ENCODE data around the gene SENP2.
"Not testable (repeated sequence)": the region's sequence is repeated elsewhere in the genome, so short reads cannot be mapped to it uniquely, and the experiment has no call there.

SENP2 gene

GRCh38 chr3:185594073-185594472 is 8.0 kb downstream of the SENP2 start:
- DNase-seq = no peak

GRCh38 chr3:185595526-185595925 is 9.4 kb downstream of the SENP2 start:
- no peak for DNase-seq

GRCh38 chr3:185605566-185605965 is 19.5 kb downstream of the SENP2 start:
- no peak for DNase-seq

- DNase-seq = no peak
These were observed 20.1 kb downstream of the SENP2 start for GRCh38 chr3:185606196-185606595.

GRCh38 chr3:185613016-185613415 is 26.9 kb downstream of the SENP2 start:
- no peak for DNase-seq

- no peak for DNase-seq
These were observed 38.0 kb downstream of the SENP2 start for GRCh38 chr3:185623939-185624665.

GRCh38 chr3:185625784-185626183 is 39.7 kb downstream of the SENP2 start:
- no peak for DNase-seq

GRCh38 chr3:185629554-185630181 is 43.6 kb downstream of the SENP2 start:
- no peak for DNase-seq

- DNase-seq = no peak
These were observed 44.1 kb downstream of the SENP2 start for GRCh38 chr3:185630182-185630622.

GRCh38 chr3:185631108-185631507 is 45.0 kb downstream of the SENP2 start:
- no peak for DNase-seq

GRCh38 chr3:185631508-185632206 is 45.6 kb downstream of the SENP2 start:
- DNase-seq = no peak

- no peak for DNase-seq
These were observed 46.9 kb downstream of the SENP2 start for GRCh38 chr3:185632996-185633395.

GRCh38 chr3:185637388-185637787 is 51.3 kb downstream of the SENP2 start:
- DNase-seq = no peak

GRCh38 chr3:185638651-185639050 is 52.6 kb downstream of the SENP2 start:
- DNase-seq = not testable (repeated sequence)

- DNase-seq = no peak
These were observed 53.6 kb downstream of the SENP2 start for GRCh38 chr3:185639632-185640206.

- DNase-seq = no peak
These were observed 54.2 kb downstream of the SENP2 start for GRCh38 chr3:185640308-185640707.

- peak; percentile 48 for DNase-seq
These were observed 59.1 kb downstream of the SENP2 start for GRCh38 chr3:185645191-185645590.

GRCh38 chr3:185645596-185646381 is 59.7 kb downstream of the SENP2 start:
- DNase-seq = peak; percentile 54

GRCh38 chr3:185646382-185647133 is 60.5 kb downstream of the SENP2 start:
- no peak for DNase-seq

- no peak for DNase-seq
These were observed 61.2 kb downstream of the SENP2 start for GRCh38 chr3:185647134-185647879.

GRCh38 chr3:185647880-185648210 is 61.8 kb downstream of the SENP2 start:
- DNase-seq = no peak
